Measurements from ENCODE around the gene TSPAN7.

- no peak for TF ChIP-seq CHD2 (IDR thresholded peaks at IDR 0.05; ENCODE audit: low read depth, low read length)
- TF ChIP-seq STAG1 (CRISPR knock-in tag; IDR thresholded peaks at IDR 0.05; ENCODE audit: borderline replicate concordance): no peak
- TF ChIP-seq, protein P1, sequence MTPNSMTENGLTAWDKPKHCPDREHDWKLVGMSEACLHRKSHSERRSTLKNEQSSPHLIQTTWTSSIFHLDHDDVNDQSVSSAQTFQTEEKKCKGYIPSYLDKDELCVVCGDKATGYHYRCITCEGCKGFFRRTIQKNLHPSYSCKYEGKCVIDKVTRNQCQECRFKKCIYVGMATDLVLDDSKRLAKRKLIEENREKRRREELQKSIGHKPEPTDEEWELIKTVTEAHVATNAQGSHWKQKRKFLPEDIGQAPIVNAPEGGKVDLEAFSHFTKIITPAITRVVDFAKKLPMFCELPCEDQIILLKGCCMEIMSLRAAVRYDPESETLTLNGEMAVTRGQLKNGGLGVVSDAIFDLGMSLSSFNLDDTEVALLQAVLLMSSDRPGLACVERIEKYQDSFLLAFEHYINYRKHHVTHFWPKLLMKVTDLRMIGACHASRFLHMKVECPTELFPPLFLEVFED (CRISPR knock-in tag; conservative IDR thresholded peaks at IDR 0.05): no peak
Observed at GRCh38 chrX:38656350-38656915, 95.1 kb downstream of the TSPAN7 start.
